Mammary epithelial cell (primary cell): Measurements from ENCODE around the gene UNC5A.

ENCODE experiments used
- EZH2 ChIP-seq: IDR thresholded peaks from 2 replicates; pipeline ENCODE4 v1.6.1; 2012; ENCODE audit warnings: low read length, inconsistent platforms, borderline replicate concordance
- TF ChIP-seq, protein P1 (sequence below), 2 donors: IDR thresholded peaks in 1 of 2; conservative IDR thresholded peaks in 1 of 2; 2 replicates each; pipeline ENCODE4 v1.5.1; 2011 to 2012; ENCODE audit warnings: inconsistent platforms in 2 of 2, low read length in 2 of 2, mild to moderate bottlenecking in 2 of 2, control low read depth in 1 of 2, low read depth in 1 of 2; ENCODE audit not compliant: insufficient read depth in 1 of 2; ENCODE audit errors: extremely low read depth in 1 of 2

GRCh38 chr5:176793736-176794135 is 16.6 kb upstream of the UNC5A start:
- TF ChIP-seq, protein P1, sequence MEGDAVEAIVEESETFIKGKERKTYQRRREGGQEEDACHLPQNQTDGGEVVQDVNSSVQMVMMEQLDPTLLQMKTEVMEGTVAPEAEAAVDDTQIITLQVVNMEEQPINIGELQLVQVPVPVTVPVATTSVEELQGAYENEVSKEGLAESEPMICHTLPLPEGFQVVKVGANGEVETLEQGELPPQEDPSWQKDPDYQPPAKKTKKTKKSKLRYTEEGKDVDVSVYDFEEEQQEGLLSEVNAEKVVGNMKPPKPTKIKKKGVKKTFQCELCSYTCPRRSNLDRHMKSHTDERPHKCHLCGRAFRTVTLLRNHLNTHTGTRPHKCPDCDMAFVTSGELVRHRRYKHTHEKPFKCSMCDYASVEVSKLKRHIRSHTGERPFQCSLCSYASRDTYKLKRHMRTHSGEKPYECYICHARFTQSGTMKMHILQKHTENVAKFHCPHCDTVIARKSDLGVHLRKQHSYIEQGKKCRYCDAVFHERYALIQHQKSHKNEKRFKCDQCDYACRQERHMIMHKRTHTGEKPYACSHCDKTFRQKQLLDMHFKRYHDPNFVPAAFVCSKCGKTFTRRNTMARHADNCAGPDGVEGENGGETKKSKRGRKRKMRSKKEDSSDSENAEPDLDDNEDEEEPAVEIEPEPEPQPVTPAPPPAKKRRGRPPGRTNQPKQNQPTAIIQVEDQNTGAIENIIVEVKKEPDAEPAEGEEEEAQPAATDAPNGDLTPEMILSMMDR (conservative IDR thresholded peaks at IDR 0.05 in 1 of 2, IDR thresholded peaks at IDR 0.05 in 1 of 2; ENCODE audit: extremely low read depth in 1 of 2, insufficient read depth in 1 of 2, low read depth in 1 of 2, low read length in 2 of 2): no peak
- no peak for TF ChIP-seq EZH2
